ENCODE measurements around the gene ADAM21.
"Not testable (repeated sequence)": the region's sequence is repeated elsewhere in the genome, so short reads cannot be mapped to it uniquely, and the experiment has no call there.

DNA sequence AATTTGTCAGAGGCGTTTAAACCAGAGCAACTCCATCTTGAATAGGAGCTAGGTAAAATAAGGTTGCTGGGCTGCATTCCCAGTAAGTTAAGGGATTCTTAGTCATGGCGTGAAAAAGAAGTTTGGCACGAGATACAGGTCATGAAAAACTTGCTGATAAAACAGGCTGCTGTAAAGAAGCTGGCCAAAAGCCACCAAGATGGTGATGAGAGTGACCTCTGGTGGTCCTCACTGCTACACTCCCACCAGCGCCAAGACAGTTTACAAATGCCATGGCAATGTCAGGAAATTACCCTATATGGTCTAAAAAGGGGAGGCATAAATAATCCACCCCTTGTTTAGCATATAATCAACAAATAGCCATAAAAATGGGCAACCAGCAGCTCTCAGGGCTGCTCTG, 48.6 kb upstream of the ADAM21 start:
- TF ChIP-seq, protein P1, sequence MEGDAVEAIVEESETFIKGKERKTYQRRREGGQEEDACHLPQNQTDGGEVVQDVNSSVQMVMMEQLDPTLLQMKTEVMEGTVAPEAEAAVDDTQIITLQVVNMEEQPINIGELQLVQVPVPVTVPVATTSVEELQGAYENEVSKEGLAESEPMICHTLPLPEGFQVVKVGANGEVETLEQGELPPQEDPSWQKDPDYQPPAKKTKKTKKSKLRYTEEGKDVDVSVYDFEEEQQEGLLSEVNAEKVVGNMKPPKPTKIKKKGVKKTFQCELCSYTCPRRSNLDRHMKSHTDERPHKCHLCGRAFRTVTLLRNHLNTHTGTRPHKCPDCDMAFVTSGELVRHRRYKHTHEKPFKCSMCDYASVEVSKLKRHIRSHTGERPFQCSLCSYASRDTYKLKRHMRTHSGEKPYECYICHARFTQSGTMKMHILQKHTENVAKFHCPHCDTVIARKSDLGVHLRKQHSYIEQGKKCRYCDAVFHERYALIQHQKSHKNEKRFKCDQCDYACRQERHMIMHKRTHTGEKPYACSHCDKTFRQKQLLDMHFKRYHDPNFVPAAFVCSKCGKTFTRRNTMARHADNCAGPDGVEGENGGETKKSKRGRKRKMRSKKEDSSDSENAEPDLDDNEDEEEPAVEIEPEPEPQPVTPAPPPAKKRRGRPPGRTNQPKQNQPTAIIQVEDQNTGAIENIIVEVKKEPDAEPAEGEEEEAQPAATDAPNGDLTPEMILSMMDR (IDR thresholded peaks at IDR 0.05) = not testable (repeated sequence)
- not testable (repeated sequence) for TF ChIP-seq EP300, POLR2A (IDR thresholded peaks at IDR 0.05)
